ENCODE data around the gene FAM161B. TPM values are rescaled to one million over a fixed set of nuclear protein-coding genes. Genes with fewer than 3 reads are reported as not detected.

FAM161B gene
- polyA plus RNA-seq, 1 of the 3 experiments (the other 2 are of a cell fraction): 1.4 TPM

- 84% methylated on average over 4 of the region's 4 CpGs for WGBS (ENCODE audit: low lambda C conversion rate)
- Histone ChIP-seq H3K9ac (no peak overlapping the region), H3K4me2 (no peak overlapping the region), H3K4me1 (ENCODE audit: control insufficient read depth in 1 of 2, insufficient read depth in 2 of 2, low read depth in 1 of 2, low read length in 1 of 2) (peaks cover 0 to 2% of the 10 kb centered on the region in 2 experiments; a peak in 1 of 4 replicates), H3K4me3 (ENCODE audit: low read depth in 2 of 2, low read length in 1 of 2) (no peak overlapping the region), H3F3A (replicated peaks; ENCODE audit: insufficient read depth) (no peaks in the 10 kb centered on the region), H3K27me3 (ENCODE audit: insufficient read depth) (no peaks in the 10 kb centered on the region), H3K9me3 (no peaks in the 10 kb centered on the region), H4K20me1 (ENCODE audit: insufficient read depth) (no peaks in the 10 kb centered on the region), H3K36me3 (replicated peaks in 1 of 2; ENCODE audit: control insufficient read depth in 1 of 2, insufficient read depth in 2 of 2, low read length in 1 of 2) (peaks cover 0 to 4% of the 10 kb centered on the region in 2 experiments), H2AFZ (ENCODE audit: low read depth) (no peak overlapping the region), H3K9me2 (no peaks in the 10 kb centered on the region), H3K79me2 (ENCODE audit: insufficient read depth) (no peaks in the 10 kb centered on the region), H3K27ac (ENCODE audit: low read depth in 2 of 2, low read length in 1 of 2) (no peak overlapping the region)
- CTCF ChIA-PET: no interaction called here
- TF ChIP-seq ELF1 (IDR thresholded peaks at IDR 0.05) (no peak), GATA2 (CRISPR knock-in tag; IDR thresholded peaks at IDR 0.05) (no peak)
- POLR2A ChIA-PET: no interaction called here
- DNase-seq: no peak
These were observed 28.0 kb upstream of the FAM161B start for GRCh38 chr14:73977896-73978295.

GRCh38 chr14:73976125-73976524, 26.2 kb upstream of the FAM161B start:
- Histone ChIP-seq H3K9me2 (no peaks in the 10 kb centered on the region), H3K9ac (no peak overlapping the region), H4K20me1 (ENCODE audit: insufficient read depth) (no peaks in the 10 kb centered on the region), H3K79me2 (ENCODE audit: insufficient read depth) (no peaks in the 10 kb centered on the region), H3K27ac (ENCODE audit: low read depth in 2 of 2, low read length in 1 of 2) (no peak overlapping the region), H3K27me3 (ENCODE audit: insufficient read depth) (no peaks in the 10 kb centered on the region), H2AFZ (ENCODE audit: low read depth) (no peak overlapping the region), H3K36me3 (replicated peaks in 1 of 2; ENCODE audit: control insufficient read depth in 1 of 2, insufficient read depth in 2 of 2, low read length in 1 of 2) (peaks cover 0 to 8% of the 10 kb centered on the region in 2 experiments), H3F3A (replicated peaks; ENCODE audit: insufficient read depth) (no peaks in the 10 kb centered on the region), H3K4me1 (ENCODE audit: control insufficient read depth in 1 of 2, insufficient read depth in 2 of 2, low read depth in 1 of 2, low read length in 1 of 2) (peaks cover 0 to 2% of the 10 kb centered on the region in 2 experiments; a peak in 1 of 4 replicates), H3K4me2 (no peak overlapping the region), H3K9me3 (no peaks in the 10 kb centered on the region), H3K4me3 (ENCODE audit: low read depth in 2 of 2, low read length in 1 of 2) (no peak overlapping the region)
- DNase-seq: no peak
- no peak for TF ChIP-seq MXI1 (IDR thresholded peaks at IDR 0.05; ENCODE audit: low read depth, low read length)
- no peak for TF ChIP-seq EP300 (IDR thresholded peaks at IDR 0.05; ENCODE audit: borderline replicate concordance in 1 of 2, low read depth in 1 of 2, low read length in 1 of 2)
- no peak for TF ChIP-seq TAF1 (IDR thresholded peaks at IDR 0.05; ENCODE audit: borderline replicate concordance, low read depth, low read length)
- no peak for TF ChIP-seq IRF3 (IDR thresholded peaks at IDR 0.05; ENCODE audit: low read depth, low read length)
- no peak for TF ChIP-seq ELF1 (IDR thresholded peaks at IDR 0.05)
- TF ChIP-seq FOXM1 (IDR thresholded peaks at IDR 0.05; ENCODE audit: low read depth): no peak
- TF ChIP-seq RXRA (IDR thresholded peaks at IDR 0.05; ENCODE audit: borderline replicate concordance, low read depth): no peak
- TF ChIP-seq PBX3 (IDR thresholded peaks at IDR 0.05): no peak
- no peak for TF ChIP-seq MAX (IDR thresholded peaks at IDR 0.05; ENCODE audit: low read depth)
- no peak for TF ChIP-seq MEF2A (IDR thresholded peaks at IDR 0.05; ENCODE audit: borderline replicate concordance, low read depth)
- no peak for TF ChIP-seq RCOR1 (IDR thresholded peaks at IDR 0.05; ENCODE audit: low read length)
- no peak for TF ChIP-seq SIN3A (IDR thresholded peaks at IDR 0.05; ENCODE audit: borderline replicate concordance, low read depth, low read length)
- no peak for TF ChIP-seq REST (IDR thresholded peaks at IDR 0.05; ENCODE audit: low read depth, low read length)
- TF ChIP-seq NFIC (IDR thresholded peaks at IDR 0.05; ENCODE audit: borderline replicate concordance): no peak
- no peak for TF ChIP-seq NRF1 (IDR thresholded peaks at IDR 0.05; ENCODE audit: low read depth, low read length)
- ChIA-PET CTCF (no interaction called here), POLR2A (no interaction called here)
- 72% methylated on average over 4 of the region's 6 CpGs for WGBS (ENCODE audit: low lambda C conversion rate)

Measured in SK-N-SH (cell line).